ENCODE results near the gene HEY2.
"Not testable (repeated sequence)": the region's sequence is repeated elsewhere in the genome, so short reads cannot be mapped to it uniquely, and the experiment has no call there.

HEY2 gene

DNA sequence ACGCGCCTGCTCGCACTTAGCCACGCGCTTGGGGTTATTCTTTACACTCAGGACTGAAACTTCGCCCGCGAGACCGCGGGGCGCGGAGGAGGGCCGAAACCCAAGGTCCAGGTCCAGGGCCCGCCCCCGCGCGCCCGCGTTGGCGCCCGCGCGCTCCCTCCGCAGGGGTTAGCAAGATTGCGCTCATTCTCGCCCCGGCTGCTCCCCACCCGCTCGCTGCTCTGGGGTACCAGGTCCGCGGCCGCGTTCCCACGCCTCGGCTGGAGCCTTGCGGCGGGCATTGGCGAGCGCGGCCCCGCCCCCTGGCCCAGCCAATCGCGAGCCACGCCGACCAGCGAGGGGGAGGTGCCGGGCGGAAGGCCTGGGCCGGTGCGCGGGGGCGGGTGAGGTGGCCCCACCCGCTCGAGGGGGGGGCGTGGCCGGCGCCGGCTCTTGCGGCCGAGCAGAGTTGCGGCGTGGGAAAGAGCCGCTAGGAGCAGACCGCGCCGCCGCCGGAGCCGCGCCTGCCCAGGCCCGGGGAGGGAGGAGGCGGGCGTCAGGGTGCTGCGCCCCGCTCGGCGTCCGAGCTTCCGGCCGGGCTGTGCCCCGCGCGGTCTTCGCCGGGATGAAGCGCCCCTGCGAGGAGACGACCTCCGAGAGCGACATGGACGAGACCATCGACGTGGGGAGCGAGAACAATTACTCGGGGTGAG lies at the start of gene HEY2:
HEY2 (plus strand) TSS at position 460 of the 692 bp plus-strand sequence; CDS start at position 605, 145 bp downstream.
- peak; percentile 85 for DNase-seq

GRCh38 chr6:125700581-125701353 lies 48.7 kb upstream of the HEY2 start:
- no peak for DNase-seq

DNA sequence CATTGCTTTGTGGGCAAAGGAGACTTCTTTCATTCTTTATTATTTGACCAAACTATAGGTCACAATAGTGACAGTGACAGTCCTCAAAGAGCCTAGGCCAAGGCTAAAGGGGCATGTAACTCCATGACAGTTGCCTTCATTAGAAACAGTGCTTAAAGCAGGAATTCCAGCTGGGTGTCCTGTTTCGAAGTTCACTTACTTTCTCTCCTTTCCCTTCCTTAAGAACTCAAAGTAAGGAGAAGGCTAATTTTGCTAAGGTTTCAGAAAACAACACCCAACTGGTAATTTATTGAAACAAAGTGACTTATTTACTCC lies 48.1 kb upstream of the HEY2 start:
- DNase-seq, result no peak

DNA sequence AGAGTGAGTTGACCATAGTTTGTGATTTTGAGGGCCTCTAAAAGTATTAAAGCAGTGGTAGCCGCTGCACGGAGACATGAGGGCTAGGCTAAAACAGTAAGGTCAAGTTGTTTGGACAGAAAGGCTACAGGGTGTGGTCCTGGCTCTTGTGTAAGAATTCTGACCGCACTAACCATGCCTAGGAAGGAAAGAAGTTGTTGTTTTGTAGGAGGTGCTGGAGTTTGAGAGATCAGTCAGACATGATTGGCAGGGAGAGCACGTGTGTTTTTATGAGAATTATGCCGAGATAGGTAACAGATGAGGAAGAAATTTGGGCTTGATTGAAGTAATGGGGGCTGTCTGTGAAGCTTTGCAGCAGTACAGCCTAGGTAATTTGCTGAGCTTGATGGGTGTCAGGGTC lies 45.5 kb upstream of the HEY2 start:
- not testable (repeated sequence) for DNase-seq

- no peak for DNase-seq
Measured at GRCh38 chr6:125707615-125708243, 41.7 kb upstream of the HEY2 start.

GRCh38 chr6:125711013-125711675 lies 38.3 kb upstream of the HEY2 start:
- no peak for DNase-seq

DNA sequence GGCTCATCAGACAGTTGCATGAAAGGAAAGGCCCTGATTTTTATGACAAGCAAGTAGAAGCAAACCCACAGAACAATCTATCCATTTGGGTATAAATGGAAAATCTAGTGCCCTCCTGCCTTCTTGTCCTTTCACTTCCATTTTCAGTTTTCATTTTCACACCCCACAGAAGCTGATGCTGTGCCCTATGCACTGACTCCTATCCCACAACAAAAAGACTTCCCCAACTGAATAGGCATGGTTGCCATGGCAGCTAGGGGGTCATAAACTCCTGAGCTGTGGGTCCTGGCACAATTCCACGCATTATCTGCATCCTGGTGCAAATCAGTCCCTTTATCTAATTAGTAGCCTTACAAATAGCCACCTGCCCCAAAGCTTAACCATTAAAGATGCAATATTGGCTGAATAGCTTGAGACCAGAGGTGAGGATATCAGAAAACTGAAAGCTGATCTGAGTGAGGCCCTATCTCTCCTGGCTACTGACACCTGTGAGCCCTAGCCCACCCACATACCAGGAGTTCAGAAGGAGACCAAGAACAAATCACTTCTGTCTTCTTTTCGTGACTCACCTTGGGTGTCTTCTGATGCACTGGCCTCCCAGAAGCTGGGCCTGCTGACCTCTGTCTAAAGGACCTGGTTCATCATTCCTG lies 34.9 kb upstream of the HEY2 start:
- no peak for DNase-seq

GRCh38 chr6:125717120-125717731 lies 32.2 kb upstream of the HEY2 start:
- DNase-seq, result no peak

GRCh38 chr6:125718109-125718508 lies 31.3 kb upstream of the HEY2 start:
- DNase-seq, result no peak

DNA sequence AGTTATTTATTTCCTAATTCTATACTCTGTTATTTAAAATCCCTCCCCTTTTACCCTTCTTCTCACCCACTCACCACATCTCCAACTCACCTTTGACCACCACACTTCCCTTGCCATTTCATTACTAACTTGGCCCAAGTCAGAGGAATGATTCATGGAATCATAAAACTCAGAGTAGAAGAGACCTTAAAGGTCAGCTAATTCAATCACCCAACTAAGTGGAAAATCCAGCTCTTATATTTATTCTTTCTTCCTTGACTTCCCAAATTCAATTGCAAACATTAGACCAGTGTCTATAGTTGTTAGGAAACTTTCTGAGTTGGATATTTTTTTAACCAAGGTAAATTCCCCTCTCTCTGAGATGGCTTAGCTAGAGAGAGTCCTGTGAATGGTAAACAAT lies 26.5 kb upstream of the HEY2 start:
- no peak for DNase-seq

GRCh38 chr6:125727216-125727615 lies 22.2 kb upstream of the HEY2 start:
- no peak for DNase-seq

DNA sequence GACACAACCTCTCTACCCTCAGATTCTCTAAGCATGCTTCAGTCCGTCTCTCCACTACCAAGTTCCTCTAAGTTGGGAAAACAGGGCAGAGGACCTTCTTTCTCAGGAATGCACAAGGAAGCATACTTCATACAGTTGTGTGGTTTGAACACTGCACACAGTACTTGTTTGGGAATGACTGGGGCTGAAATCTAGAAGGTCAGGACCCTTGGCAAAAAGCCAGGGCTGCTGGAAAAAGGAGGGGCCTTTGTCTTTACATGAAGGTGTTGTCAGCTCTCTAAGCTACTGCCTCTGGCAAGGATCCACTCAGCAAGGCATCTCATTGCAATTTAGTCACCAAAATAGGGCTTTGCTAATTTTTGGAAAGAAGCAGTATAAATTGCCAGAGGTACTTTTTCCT lies 20.7 kb upstream of the HEY2 start:
- DNase-seq, result no peak

DNA sequence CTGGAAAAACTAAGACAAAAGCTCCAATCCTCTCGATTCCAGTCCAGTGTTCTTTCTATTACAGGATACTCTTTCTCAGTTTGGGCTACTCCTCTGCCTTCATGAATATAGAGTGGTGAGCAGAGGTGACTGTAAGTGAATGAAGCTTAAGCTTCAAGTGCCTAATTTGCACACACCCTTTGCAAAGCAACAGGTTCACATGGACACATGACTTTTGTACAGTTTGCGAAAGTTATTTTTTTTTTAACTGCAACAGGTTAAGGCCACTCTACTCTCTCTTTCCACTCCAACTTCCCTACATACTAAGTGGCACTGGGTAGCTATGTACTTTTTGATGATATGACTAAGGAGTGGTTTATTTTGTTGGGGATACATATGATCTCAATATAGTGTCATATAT lies 19.4 kb upstream of the HEY2 start:
- DNase-seq, result no peak

DNA sequence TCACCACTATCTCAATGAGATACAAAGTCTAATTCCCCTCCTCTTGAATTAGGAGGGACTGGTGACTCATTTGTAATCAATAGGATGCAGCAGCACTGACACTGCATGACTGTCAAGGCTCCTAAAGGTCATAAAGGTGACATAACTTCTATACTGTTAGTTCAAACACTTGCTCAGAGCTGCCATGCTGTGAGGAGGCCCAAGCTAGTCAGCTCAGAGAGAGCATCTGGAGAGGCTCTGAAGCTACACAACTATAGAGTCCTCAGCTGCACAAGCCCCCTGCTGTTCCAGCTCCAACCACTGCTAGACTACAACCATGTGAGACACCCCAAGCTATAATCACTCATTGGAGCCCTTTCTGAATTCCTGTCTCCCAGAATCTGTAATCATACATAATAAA lies 17.0 kb upstream of the HEY2 start:
- no peak for DNase-seq

GRCh38 chr6:125733516-125734300 lies 15.7 kb upstream of the HEY2 start:
- no peak for DNase-seq

- no peak for DNase-seq
Measured at GRCh38 chr6:125738276-125738675, 11.2 kb upstream of the HEY2 start.

DNA sequence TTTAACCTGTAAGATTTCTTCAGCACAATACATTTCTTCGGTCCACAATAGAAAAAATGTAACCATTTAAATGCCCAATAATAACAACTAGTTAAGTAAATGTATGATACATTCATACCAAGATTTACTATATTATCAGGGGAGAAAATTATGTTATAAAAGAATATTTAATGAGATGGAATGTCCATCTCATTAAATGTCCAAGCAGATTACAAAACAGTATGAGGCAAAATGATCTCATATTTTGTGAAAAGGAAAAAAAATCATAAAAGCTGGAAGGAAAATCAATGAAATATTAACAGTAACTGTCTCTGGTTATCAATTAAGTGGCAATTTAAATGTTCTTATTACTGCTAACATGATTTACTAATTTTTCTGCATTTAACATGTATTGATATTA lies 10.1 kb upstream of the HEY2 start:
- DNase-seq, result no peak

GRCh38 chr6:125741336-125741735 lies 8.1 kb upstream of the HEY2 start:
- DNase-seq, result no peak

GRCh38 chr6:125742024-125742423 lies 7.4 kb upstream of the HEY2 start:
- DNase-seq, result no peak

DNA sequence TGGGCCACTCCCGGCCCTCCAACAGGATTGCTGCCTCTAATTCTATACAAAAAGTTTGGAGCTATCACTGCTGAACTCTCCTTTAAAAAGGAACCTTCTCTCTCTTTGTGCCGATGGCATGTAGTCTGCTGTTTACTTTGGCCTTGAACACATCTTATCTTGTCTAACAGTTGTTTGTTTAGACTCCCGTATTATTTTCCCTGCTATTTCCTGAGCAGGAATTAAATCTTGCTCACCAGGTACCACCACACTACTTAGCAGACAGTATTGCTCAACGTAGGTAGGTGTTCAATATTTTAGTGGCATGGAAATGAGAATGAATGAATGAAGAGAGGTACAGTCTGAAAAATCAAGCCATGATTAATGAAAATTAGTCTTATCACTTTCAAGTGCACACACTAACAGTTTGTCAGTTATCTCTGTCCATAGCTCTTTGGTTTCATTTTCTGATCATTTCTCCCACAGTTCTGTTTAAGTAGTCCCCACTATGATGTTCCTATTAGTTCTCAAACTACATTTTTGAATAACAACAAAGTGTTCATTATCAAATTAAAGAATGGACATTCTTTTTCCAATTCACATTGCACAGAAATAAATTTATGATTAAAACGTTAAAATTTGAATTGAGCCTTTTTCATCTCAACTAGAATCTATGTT lies 6.8 kb upstream of the HEY2 start:
- DNase-seq, result no peak

DNA sequence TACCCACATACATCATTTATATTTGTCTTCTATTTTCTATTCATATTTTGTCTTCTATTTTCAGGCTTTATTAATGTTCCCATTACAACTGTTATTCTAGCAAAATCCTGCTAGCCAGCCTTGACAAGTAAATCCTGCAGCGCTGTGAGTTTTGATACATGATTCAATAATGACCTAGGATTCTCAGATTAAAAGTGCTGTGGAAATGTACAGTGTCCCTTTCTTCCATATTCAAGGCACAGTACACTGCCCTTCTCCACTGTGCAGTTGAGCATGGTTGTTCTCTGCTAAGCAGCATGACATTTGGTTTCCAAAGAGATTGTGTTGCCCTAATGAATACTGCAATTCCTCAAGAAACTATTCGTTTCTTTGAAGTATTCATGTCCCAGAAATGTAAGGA lies 5.8 kb upstream of the HEY2 start:
- DNase-seq, result no peak

Data from CD4-positive, alpha-beta T cell treated with Interleukin-17A for 1 hour (primary cell).